Activated CD8-positive, alpha-beta memory T cell treated with anti-CD3 and anti-CD28 coated beads, Interleukin-2, amount 50 U/mL, for 24 hours (primary cell): ENCODE results near the gene YDJC.
A peak's percentile ranks its signal among the peaks of the same experiment; 100 is the strongest.
"Not testable (repeated sequence)": the region's sequence is repeated elsewhere in the genome, so short reads cannot be mapped to it uniquely, and the experiment has no call there.

ENCODE experiments used
- DNase-seq: peaks from one replicate; pipeline ENCODE4 v3.0.0-alpha.2; 2020; ENCODE audit errors: extremely low read depth

Gene YDJC, protein sequence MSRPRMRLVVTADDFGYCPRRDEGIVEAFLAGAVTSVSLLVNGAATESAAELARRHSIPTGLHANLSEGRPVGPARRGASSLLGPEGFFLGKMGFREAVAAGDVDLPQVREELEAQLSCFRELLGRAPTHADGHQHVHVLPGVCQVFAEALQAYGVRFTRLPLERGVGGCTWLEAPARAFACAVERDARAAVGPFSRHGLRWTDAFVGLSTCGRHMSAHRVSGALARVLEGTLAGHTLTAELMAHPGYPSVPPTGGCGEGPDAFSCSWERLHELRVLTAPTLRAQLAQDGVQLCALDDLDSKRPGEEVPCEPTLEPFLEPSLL

GRCh38 chr22:21629255-21630149 is at the start of gene YDJC:
TSS of gene YDJC (minus strand) at chr22:21630022. CDS start at chr22:21630014, 8 bp downstream.
- peak; percentile 87 for DNase-seq

GRCh38 chr22:21679383-21679782 is 49.6 kb upstream of the YDJC start:
- no peak for DNase-seq

DNA sequence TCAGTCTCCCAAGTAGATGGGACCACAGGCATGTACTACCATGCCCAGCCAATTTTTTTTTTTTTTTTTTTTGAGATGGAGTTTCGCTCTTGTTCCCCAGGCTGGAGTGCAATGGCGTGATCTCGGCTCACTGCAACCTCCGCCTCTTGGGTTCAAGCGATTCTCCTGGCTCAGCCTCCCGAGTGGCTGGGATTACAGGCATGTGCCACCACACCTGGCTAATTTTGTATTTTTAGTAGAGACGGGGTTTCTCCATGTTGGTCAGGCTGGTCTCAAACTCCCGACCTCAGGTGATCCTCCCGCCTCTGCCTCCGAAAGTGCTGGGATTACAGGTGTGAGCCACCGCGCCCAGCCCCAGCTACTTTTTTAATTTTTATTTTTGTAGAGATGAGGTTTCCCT is 49.0 kb upstream of the YDJC start:
- DNase-seq, result not testable (repeated sequence)

GRCh38 chr22:21677606-21678443 is 48.0 kb upstream of the YDJC start:
- DNase-seq, result no peak

GRCh38 chr22:21674638-21675245 is 44.9 kb upstream of the YDJC start:
- DNase-seq, result no peak

DNA sequence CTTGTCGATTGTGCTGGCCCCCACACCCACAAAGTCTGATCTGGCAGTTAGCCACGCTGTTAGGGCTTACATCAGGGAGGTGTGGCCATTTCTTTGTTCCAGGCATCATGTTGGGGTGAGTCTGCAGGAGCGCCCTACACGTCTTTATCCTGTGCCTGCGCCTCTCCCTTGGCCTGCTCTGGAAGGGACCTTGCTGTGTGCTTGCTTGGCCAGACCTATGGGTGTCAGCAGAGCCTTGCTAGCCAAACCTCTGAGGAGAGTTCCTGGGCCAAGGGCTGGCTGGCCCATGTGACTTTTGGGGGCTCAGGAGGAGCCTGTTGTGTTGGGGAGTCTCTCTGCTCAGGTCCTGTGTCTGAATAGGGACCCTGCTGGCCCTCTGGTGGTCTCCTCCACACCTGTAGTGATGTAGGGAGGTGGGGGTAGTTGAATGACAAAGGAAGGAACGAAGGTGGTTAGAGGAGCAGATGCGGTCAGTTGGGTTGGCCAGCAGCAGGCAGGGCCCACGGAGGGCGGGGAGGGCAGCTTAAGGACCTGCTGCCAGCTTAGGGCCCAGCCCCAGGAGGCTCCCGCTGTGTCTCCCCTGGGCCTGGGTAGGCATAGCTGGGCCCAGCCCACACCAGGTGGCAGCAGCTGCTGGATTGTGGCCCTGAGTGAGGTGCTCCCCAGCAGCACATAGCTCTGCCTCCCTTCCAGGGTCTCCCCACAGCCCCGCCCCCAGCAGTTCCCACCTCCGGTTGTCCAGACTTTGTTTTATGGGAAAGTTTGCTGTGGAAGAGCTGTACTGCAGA is 43.9 kb upstream of the YDJC start:
- no peak for DNase-seq

- no peak for DNase-seq
Observed at GRCh38 chr22:21672107-21672629, 42.3 kb upstream of the YDJC start.

DNA sequence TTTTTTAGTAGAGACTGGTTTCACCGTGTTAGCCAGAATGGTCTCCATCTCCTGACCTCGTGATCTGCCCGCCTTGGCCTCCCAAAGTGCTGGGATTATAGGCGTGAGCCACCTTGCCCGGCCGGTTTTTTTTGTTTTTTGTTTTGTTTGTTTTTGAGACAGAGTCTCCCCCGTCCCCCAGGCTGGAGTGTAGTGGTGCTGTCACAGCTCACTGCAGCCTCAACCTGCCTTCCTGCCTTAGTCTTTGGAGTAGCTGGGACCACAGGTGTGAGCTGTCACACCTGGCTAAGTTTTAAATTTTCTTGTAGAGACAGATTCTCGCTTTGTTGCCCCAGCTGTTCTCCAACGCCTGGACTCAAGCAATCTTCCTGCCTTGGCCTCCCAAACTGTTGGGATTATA is 39.2 kb upstream of the YDJC start:
- no peak for DNase-seq

- no peak for DNase-seq
Observed at GRCh38 chr22:21666786-21667185, 37.0 kb upstream of the YDJC start.

- no peak for DNase-seq
Observed at GRCh38 chr22:21665047-21665851, 35.4 kb upstream of the YDJC start.

DNA sequence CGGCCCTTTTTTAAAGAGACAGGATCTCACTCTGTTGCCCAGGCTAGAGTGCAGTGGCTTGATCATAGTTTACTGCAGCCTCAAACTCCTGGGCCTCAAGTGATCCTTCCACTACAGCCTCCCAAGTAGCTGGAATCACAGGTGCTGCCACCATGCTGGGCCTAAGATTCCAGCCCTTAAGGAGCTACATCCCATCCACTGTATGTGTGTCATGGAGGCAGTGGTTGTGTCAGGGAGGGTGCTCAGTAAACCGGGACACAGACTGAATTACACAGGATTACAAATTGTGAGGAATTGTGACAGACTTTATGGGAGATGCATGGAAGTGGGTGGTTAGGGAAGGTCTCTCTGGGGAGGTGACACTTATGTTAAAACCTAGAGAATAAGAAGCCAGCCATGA is 33.9 kb upstream of the YDJC start:
- no peak for DNase-seq

- no peak for DNase-seq
Observed at GRCh38 chr22:21661991-21662390, 32.2 kb upstream of the YDJC start.

- no peak for DNase-seq
Observed at GRCh38 chr22:21660904-21661303, 31.1 kb upstream of the YDJC start.

DNA sequence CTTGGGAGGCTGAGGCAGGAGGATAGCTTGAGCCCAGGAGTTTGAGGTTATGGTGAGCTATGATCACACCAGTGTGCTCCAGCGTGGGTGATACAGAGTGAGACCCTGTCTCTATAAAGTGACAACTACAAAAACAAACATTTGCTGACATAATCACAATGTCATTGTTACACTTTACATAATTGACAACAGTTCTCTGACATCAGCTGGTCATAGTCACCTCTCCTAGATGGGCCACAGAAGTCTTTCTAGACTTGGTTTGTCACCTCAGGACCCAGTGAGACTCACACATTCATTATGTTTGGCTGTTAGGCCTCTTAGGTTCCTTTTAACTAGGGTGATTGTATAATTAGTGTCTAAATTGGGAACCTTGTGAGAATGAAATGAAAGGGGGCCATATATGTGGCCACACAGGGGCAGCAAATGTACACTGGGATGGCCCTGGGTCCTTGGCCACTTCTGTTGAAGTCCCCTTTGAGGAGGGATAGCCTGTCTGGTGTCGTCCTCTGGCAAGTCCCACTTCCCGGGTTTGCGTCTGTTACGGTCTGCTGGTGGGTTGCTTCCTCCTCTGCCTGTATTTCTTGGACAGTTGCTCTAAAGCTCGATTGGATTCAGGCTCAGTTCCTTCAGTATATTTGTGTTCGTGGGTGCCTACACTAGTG is 30.2 kb upstream of the YDJC start:
- no peak for DNase-seq

GRCh38 chr22:21657360-21658032 is 27.7 kb upstream of the YDJC start:
- no peak for DNase-seq

DNA sequence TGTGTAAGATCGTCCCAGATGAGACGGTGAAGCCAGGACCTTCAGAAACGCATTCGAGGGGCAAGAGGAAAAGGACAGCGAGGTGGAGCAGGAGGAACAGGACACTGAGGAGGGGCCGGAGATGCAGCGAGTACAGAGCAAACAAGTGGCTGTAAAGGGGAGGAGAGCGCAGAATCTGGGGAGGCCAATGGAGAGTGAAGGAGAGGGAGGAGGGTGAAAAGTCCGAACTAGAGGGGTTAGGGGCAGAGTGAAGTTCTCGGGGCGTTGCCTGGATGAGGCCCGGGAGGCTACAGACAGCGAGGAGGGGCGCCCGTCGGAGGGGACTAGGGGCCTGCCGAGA is 27.2 kb upstream of the YDJC start:
- DNase-seq, result no peak

DNA sequence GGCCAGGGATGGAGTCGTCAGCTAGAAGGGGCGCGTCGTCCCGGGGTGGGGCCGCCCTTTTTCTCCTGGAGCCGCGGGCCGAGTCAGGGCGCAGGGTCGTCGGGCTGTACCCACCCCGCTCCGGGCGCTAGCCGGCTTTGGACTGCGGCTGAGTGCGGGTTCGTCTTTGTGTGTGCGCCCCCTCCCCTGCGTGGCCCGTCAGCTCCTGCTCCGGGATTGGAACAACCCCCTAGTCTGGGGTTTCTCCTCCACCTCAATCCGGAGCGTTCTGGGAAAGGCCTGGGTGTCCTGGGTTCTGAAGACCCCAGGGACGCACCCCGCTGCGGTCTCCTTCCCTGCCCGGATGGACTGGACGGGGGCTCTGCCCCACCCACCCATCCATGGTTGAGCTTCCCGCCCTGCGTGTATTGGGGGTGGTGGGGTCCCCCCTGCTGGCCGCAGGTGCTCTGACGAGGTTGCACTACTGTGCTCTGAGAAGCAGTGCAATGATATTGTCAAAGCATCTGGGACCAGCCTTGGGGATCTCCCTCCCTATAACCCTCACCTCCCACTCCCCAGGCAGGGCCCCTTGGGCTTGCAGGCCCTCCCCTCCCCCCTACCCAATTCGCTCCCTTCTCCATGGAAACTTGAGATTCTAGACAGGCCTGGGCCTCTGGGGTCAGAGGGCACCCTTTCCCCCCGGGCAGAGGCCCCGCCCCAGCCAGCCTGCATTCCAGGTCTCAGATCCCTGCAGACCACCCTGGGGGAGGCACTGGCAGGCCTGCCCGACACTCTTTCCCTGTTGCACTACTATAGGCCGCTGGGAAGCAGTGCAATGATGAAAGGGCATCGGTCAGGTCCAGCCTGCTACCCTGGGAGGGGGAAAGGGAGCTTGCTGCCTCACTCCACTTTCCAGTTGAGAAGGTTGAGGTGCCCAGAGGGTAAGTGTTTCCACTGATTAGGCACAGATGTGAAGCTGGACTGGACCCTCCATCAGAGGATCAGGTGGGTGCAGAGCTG is 23.0 kb upstream of the YDJC start:
- no peak for DNase-seq
